Activated gamma-delta T cell (primary cell): ENCODE measurements around the gene RPS27L.
"Not testable (repeated sequence)": the region's sequence is repeated elsewhere in the genome, so short reads cannot be mapped to it uniquely, and the experiment has no call there.

Source experiments
- DNase-seq: peaks from one replicate; lab custom pipeline; 2025; lab: John Stamatoyannopoulos, UW

RPS27L gene

GRCh38 chr15:63136742-63137141 is 20.5 kb downstream of the RPS27L start:
- no peak for DNase-seq

DNA sequence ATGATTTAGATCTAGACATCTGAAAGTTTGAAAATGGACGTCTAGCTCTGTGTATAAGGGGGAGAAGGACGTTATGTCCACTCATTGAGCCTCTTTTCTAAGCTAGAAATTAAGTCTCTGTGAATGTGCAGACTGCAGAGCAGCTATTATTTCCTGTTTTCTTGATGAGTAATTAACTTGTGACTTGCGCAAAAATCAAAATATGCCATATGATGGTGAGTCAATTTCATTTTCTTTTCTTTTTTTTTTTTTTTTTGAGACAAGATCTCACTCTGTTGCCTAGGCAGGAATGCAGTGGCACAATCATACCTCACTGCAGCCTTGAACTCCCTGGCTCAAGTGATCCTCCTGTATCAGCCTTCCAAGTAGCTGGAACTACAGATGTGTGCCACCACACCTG is 21.5 kb downstream of the RPS27L start:
- no peak for DNase-seq

GRCh38 chr15:63135281-63135680 is 22.0 kb downstream of the RPS27L start:
- DNase-seq: no peak

DNA sequence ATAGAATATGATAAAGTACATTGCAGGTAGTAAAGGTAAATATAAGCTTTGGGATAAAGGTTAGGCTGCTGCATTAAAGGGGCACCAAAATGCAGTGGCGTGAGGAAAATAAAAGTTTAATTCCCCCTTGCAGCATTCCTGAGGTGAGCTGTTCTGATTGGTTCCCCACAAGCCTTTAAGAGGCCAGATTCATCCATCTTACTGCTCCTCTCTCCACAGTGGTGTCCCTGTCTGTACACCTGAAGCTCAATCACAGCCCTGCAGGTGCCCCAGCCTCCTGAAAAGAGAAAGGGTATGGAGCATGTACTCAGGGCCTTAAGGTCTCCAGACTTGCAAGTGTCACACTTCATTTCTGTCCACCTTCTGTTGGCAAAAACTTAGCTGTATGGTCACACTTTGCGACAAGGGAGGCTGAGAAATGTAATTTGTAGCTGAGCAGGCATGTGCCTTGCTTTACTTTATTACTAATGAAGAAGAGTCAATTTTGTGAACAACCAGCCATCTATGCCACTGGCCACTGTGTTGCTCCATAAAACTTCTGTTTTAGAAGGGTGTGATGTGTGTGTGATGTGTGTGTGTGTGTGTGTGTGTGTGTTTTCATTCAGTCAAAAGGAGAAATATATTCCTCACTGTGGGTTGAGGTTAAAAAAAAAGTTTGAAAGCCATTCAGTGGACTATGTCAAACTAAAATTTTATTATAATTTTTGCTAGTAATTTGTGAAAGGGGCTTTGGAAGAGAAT is 22.9 kb downstream of the RPS27L start:
- no peak for DNase-seq

DNA sequence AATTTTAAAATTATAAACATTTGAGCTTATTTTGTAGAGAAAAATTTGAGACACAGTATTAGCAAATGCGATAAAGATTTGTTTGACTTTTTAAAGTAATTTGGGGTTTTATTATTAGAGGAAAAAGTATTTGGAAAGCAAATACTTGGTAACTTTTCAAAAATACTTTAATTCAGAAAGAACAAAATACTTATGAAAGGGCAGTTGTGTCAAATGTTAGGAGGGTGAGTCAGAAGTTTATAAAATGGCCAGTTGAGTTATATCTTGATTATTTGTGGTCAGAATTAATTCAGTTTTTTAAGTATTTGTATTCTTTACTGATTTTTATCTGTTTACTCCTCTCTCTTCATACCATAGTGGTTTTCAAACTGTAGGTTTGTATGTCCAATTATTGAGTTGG is 23.5 kb downstream of the RPS27L start:
- no peak for DNase-seq

GRCh38 chr15:63126726-63127125 is 30.6 kb downstream of the RPS27L start:
- no peak for DNase-seq

DNA sequence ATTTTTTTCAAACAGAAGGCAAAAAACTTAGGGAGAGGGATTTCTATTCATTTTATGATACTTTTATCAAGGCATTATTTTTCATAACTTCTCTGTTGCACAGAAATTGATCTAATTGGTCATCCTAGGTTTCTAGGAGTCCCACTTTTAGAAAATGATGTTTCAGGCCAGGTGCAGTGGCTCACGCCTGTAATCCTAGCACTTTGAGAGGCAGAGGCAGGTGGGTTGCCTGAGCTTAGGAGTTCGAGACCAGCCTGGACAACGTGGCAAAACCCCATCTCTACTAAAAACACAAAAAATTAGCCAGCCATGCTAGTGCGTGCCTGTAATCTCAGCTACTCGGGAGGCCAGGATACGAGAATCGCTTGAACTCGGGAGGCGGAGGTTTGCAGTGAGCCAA is 32.8 kb downstream of the RPS27L start:
- no peak for DNase-seq

DNA sequence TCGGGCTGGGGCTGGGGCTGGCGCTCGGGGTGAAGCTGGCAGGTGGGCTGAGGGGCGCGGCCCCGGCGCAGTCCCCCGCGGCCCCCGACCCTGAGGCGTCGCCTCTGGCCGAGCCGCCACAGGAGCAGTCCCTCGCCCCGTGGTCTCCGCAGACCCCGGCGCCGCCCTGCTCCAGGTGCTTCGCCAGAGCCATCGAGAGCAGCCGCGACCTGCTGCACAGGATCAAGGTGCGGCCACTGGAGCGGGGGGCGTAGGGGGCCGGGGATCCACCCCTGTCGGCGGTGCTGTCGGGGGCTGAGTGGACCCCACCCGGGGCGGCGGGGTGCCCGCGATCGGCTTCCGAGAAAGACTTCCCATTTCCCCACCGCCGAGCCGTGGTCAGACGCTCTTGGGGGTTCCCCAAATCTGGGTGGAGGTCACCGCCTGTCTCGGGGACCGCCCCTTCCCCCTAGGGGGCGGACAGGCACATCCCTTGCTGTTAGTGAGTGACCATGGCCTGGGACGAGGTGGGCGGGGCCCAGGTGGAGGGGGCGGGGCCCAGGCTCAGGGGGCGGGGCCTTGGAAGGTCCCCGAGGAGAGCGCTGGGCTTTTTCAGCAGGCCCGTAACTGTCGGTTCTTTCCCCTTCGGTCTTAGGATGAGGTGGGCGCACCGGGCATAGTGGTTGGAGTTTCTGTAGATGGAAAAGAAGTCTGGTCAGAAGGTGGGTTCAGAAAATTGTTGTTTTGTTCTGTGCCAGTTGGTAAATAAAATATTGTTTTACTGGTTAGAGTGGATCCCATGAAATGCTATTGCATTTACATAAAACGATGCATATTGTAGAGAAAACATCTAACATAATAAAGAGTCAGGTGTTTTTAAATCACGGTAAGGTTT is 35.0 kb downstream of the RPS27L start:
- peak; percentile 54 for DNase-seq

GRCh38 chr15:63121382-63122001 is 35.8 kb downstream of the RPS27L start, which contains the start of gene LACTB:
LACTB (plus strand) TSS chr15:63121861; CDS start chr15:63121872, 11 bp downstream.
- DNase-seq: peak; percentile 66

GRCh38 chr15:63118854-63119253 is 38.4 kb downstream of the RPS27L start:
- no peak for DNase-seq

- no peak for DNase-seq
Observed at GRCh38 chr15:63114465-63114864, 42.8 kb downstream of the RPS27L start.

- no peak for DNase-seq
Observed at GRCh38 chr15:63112871-63113270, 44.4 kb downstream of the RPS27L start.

DNA sequence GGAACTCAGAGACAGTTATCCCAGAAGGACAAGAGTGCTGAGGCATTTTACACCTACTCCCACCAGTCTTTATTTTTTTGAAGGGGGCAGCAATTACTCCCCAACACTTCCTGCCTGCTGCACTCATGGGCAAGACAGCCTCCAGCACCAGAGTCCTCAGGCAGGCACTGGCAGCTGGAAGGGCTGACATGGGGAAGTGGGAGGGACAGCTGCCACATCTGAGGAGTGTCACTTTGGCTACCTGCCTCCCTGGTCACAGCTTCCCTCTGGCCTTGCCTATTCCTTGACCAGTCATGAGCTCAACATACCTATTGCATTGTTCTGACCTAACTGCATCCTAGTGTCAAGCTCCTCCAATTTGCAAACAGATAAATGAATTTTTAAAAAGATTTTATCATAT is 45.8 kb downstream of the RPS27L start:
- no peak for DNase-seq

DNA sequence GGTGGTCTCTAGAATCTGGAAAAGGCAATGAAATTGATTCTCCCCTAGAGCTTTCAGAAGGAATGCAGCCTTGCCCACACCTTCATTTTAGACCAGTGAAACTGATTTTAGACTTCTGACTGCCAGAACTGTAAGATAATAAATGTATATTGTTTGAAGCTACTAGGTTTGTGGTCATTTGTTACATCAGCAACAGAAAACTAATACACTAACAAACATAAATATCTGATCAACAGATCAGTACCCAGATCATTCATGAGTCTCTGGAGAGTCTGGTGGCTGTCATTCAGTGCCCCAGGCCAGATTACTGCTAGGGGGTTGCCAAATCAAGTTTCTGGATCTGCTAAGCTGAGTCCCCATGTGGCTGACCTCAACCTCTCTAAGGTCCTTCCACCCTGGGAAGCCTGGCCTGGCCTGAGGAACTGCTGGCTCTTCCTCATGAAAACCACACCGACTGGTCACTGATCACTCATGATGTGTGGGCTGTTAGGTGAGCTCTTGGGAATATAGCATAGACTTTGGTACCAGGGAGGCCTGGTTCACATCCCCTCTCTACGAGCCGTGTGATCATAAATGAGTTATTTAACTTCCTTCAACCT is 46.8 kb downstream of the RPS27L start:
- DNase-seq: no peak

GRCh38 chr15:63109920-63110319 is 47.4 kb downstream of the RPS27L start:
- DNase-seq: no peak

GRCh38 chr15:63109498-63109897 is 47.8 kb downstream of the RPS27L start:
- DNase-seq: no peak

DNA sequence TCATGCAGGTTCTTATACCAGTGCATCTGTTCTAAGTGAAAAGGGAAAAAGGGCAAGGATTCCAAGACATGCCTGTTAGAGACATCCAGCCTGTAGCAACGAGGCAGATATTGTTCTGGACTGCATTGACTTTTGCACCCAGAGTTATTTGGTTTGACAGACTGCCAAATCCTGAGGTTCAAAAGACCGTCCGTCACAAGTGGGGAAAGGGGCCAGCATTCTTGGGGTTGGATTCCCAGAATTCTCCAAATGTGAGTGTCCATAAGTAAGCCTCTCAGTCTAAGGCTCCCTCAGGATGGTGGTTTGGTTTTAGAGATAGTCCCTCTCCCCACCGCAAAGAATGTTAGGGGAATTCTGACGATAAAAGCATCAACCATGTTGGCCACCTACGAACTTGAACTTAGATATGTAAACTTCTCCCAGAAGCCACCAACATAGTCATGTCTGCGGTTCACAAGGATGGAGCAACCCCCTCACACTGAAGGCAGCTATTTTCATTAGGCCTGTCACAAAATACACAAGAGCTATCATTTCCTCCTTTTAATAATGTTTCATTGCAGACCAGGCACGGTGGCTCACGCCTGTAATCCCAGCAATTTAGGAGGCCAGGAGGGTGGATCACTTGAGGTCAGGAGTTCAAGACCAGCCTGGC is 49.3 kb downstream of the RPS27L start:
- DNase-seq: no peak

GRCh38 chr15:63105354-63105753 is 51.9 kb downstream of the RPS27L start:
- DNase-seq: not testable (repeated sequence)

DNA sequence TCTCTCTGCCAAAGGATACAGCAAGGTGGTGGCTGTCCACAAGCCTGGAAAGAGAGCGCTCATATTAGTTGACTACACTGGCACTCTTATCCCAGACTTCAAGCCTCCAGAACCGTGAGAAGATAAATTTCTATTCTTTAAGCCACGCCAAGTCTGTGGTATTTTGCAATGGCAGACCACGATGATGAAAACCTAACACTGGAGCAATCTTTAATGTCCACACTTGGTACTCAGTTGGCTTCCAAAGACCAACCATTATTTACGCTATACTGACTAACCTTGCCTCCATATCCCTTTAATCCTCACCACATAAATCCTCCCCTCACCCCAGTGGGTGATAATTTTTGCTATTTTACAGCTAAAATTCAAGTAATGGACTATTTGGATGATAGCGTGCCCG is 52.5 kb downstream of the RPS27L start:
- no peak for DNase-seq

- DNase-seq: no peak
Observed at GRCh38 chr15:63103416-63103815, 53.9 kb downstream of the RPS27L start.

DNA sequence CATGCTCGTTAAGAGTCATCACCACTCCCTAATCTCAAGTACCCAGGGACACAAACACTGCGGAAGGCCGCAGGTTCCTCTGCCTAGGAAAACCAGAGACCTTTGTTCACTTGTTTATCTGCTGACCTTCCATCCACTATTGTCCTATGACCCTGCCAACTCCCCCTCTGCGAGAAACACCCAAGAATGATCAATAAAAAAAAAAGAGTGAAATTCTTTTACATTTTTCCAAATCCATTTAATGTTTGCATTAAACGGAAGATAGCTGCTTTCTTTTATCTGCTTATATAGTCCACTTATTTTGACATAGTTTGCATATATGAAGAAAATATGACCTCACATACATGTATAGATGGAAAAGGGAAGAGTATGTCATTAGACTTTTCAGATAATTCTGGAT is 57.7 kb downstream of the RPS27L start:
- not testable (repeated sequence) for DNase-seq

DNA sequence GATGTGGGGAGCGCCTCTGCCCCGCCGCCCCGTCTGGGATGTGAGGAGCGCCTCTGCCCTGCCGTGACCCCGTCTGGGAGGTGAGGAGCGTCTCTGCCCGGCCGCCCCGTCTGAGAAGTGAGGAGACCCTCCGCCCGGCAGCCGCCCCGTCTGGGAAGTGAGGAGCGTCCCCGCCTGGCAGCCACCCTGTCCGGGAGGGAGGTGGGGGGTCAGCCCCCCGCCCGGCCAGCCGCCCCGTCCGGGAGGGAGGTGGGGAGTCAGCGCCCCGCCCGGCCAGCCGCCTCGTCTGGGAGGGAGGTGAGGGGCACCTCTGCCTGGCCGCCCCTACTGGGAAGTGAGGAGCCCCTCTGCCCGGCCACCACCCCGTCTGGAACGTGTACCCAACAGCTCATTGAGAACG is 58.4 kb downstream of the RPS27L start:
- DNase-seq: not testable (repeated sequence)
